Mesendoderm (in vitro differentiated cells): Measurements from ENCODE around the gene TTC33.
"Not testable (repeated sequence)": the region's sequence is repeated elsewhere in the genome, so short reads cannot be mapped to it uniquely, and the experiment has no call there.

Experiments used
- DNase-seq: peaks from one replicate; pipeline ENCODE4 v3.0.0; 2013
- H2AK5ac ChIP-seq: 2 replicates; pipeline ENCODE4 v1.6.1; 2013; ENCODE audit warnings: low read length, inconsistent platforms
- H2BK120ac ChIP-seq: 2 replicates; pipeline ENCODE4 v1.6.1; 2013; ENCODE audit warnings: low read depth, mild to moderate bottlenecking, low read length, moderate library complexity, mixed read lengths
- H2BK15ac ChIP-seq: replicated peaks from 2 replicates; pipeline ENCODE4 v1.6.1; 2013; ENCODE audit warnings: low read depth, mild to moderate bottlenecking, moderate library complexity
- H2BK5ac ChIP-seq: 2 replicates; pipeline ENCODE4 v1.6.1; 2013; ENCODE audit warnings: low read length, inconsistent platforms
- H3K18ac ChIP-seq: 2 replicates; pipeline ENCODE4 v1.6.1; 2013; ENCODE audit warnings: mild to moderate bottlenecking, low read length, mixed read lengths
- H3K23ac ChIP-seq: one replicate; pipeline ENCODE4 v1.6.1; 2013; ENCODE audit warnings: low read length
- H3K27ac ChIP-seq: 2 replicates; pipeline ENCODE4 v1.5.1; 2013; ENCODE audit warnings: low read depth, mild to moderate bottlenecking, inconsistent platforms, low read length, moderate library complexity
- H3K27me3 ChIP-seq: 2 replicates; pipeline ENCODE4 v1.6.1; 2013; ENCODE audit warnings: low read length, control low read depth, mild to moderate bottlenecking, inconsistent platforms; ENCODE audit not compliant: insufficient read depth, poor library complexity
- H3K36me3 ChIP-seq: 2 replicates; pipeline ENCODE4 v1.6.1; 2013; ENCODE audit warnings: low read length, inconsistent platforms; ENCODE audit not compliant: control insufficient read depth, insufficient read depth
- H3K4ac ChIP-seq: one replicate; pipeline ENCODE4 v1.6.1; 2013; ENCODE audit warnings: low read depth, mild to moderate bottlenecking, low read length, moderate library complexity
- H3K4me1 ChIP-seq: 2 replicates; pipeline ENCODE4 v1.6.1; 2013; ENCODE audit warnings: low read depth, low read length, inconsistent platforms; ENCODE audit not compliant: control insufficient read depth
- H3K4me2 ChIP-seq: 2 replicates; pipeline ENCODE4 v1.6.1; 2013; ENCODE audit warnings: low read length
- H3K4me3 ChIP-seq: 2 replicates; pipeline ENCODE4 v1.5.1; 2013; ENCODE audit warnings: mild to moderate bottlenecking, low read length
- H3K56ac ChIP-seq: one replicate; pipeline ENCODE4 v1.6.1; 2013; ENCODE audit warnings: low read length
- H3K79me1 ChIP-seq: 2 replicates; pipeline ENCODE4 v1.6.1; 2013; ENCODE audit warnings: low read length, inconsistent platforms
- H3K79me2 ChIP-seq: 2 replicates; pipeline ENCODE4 v1.6.1; 2013; ENCODE audit warnings: mild to moderate bottlenecking, low read length; ENCODE audit not compliant: control insufficient read depth, insufficient read depth
- H3K9ac ChIP-seq: 2 replicates; pipeline ENCODE4 v1.6.1; 2013; ENCODE audit warnings: low read length, inconsistent platforms
- H4K5ac ChIP-seq: one replicate; pipeline ENCODE4 v1.6.1; 2013; ENCODE audit warnings: low read length
- H4K8ac ChIP-seq: one replicate; pipeline ENCODE4 v1.6.1; 2013; ENCODE audit warnings: low read depth, mild to moderate bottlenecking, control low read depth, low read length, moderate library complexity
- WGBS: extraction: QIAGEN DNeasy Blood & Tissue Kit; methylation state at CpG from one replicate; pipeline ENCODE4 v1.1.7; 2013; ENCODE audit warnings: low lambda C conversion rate, missing lambda C conversion rate; ENCODE audit not compliant: insufficient coverage; ENCODE audit errors: extremely low coverage; 5-methylcytosine and 5-hydroxymethylcytosine counted together

The TTC33 gene

GRCh38 chr5:40790947-40791593, 35.3 kb upstream of the TTC33 start:
- Histone ChIP-seq H2BK120ac (no peak overlapping the region), H3K18ac (no peak overlapping the region), H3K36me3 (no peaks in the 10 kb centered on the region), H3K27me3 (no peaks in the 10 kb centered on the region), H3K23ac (no peak overlapping the region), H2BK5ac (no peak overlapping the region), H3K56ac (no peak overlapping the region), H3K79me2 (peaks cover 74% of the 10 kb centered on the region), H3K4ac (no peak overlapping the region), H4K8ac (no peak overlapping the region), H3K79me1 (peaks cover 2% of the 10 kb centered on the region), H3K4me3 (no peak overlapping the region), H2AK5ac (no peak overlapping the region), H4K5ac (no peak overlapping the region), H2BK15ac (no peak overlapping the region), H3K9ac (no peak overlapping the region), H3K4me1 (no peaks in the 10 kb centered on the region), H3K4me2 (no peak overlapping the region), H3K27ac (no peak overlapping the region)
- DNase-seq: no peak
- no CpG with 5 or more reads among the region's 3 CpGs for whole genome bisulfite sequencing

DNA sequence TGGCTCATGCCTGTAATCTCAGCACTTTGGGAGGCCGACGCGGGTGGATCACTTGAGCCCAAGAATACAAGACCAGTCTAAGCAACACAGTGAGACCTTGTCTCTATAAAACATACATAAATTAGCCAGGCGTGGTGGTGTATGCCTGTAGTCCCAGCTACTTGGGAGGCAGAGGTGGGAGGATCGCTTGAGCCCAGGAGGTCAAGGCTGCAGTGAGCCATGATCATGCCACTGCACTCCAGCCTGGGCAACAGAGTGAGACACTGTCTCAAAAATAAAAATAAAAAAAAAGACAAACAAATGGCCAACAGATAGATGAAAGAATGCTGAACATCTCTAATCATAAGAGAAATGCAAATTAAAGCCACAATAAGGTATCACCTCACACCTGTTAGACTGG, 33.2 kb upstream of the TTC33 start:
- not testable (repeated sequence) for H3K36me3 ChIP-seq, H3K4ac ChIP-seq, H3K18ac ChIP-seq, H3K4me3 ChIP-seq, H3K23ac ChIP-seq, H3K4me2 ChIP-seq, H3K27ac ChIP-seq, H3K4me1 ChIP-seq, H4K5ac ChIP-seq, H4K8ac ChIP-seq, H3K56ac ChIP-seq, H3K79me1 ChIP-seq, H2BK120ac ChIP-seq, H3K27me3 ChIP-seq, H2AK5ac ChIP-seq, DNase-seq, H2BK15ac ChIP-seq, H2BK5ac ChIP-seq, H3K9ac ChIP-seq
- no CpG with 5 or more reads among the region's 5 CpGs for WGBS
- H3K79me2 ChIP-seq: peaks cover 69% of the 10 kb centered on the region

- H2BK5ac ChIP-seq: no peak overlapping the region
- no peak for DNase-seq
Observed at GRCh38 chr5:40787986-40788385, 32.2 kb upstream of the TTC33 start.

GRCh38 chr5:40786664-40787063, 30.9 kb upstream of the TTC33 start:
- WGBS: no CpG with 5 or more reads among the region's 3 CpGs
- H2AK5ac ChIP-seq, H3K27ac ChIP-seq, H3K56ac ChIP-seq, H3K79me1 ChIP-seq, H3K4me2 ChIP-seq, H3K23ac ChIP-seq, H4K5ac ChIP-seq, H2BK15ac ChIP-seq, DNase-seq, H3K4ac ChIP-seq, H2BK5ac ChIP-seq, H3K4me3 ChIP-seq, H4K8ac ChIP-seq, H3K36me3 ChIP-seq, H3K18ac ChIP-seq, H3K4me1 ChIP-seq, H3K27me3 ChIP-seq, H3K9ac ChIP-seq, H2BK120ac ChIP-seq: not testable (repeated sequence)
- peaks cover 66% of the 10 kb centered on the region for H3K79me2 ChIP-seq

More at GRCh38 chr5:40787986-40788385, 32.2 kb upstream of the TTC33 start:
- no peaks in the 10 kb centered on the region for H3K36me3 ChIP-seq
- H3K79me1 ChIP-seq: peaks cover 2% of the 10 kb centered on the region
- H3K18ac ChIP-seq: no peak overlapping the region
- no peak overlapping the region for H3K4me3 ChIP-seq
- no peaks in the 10 kb centered on the region for H3K27me3 ChIP-seq
- no peak overlapping the region for H3K23ac ChIP-seq
- H3K79me2 ChIP-seq: peaks cover 63% of the 10 kb centered on the region
- no peak overlapping the region for H2BK15ac ChIP-seq
- H3K4me1 ChIP-seq: no peaks in the 10 kb centered on the region
- no peak overlapping the region for H3K27ac ChIP-seq
- H4K5ac ChIP-seq: no peak overlapping the region
- no peak overlapping the region for H3K9ac ChIP-seq
- H3K4ac ChIP-seq: no peak overlapping the region
- H2BK120ac ChIP-seq: no peak overlapping the region
- no peak overlapping the region for H4K8ac ChIP-seq
- no peak overlapping the region for H3K4me2 ChIP-seq
- no peak overlapping the region for H2AK5ac ChIP-seq
- no peak overlapping the region for H3K56ac ChIP-seq
- WGBS: no CpG with 5 or more reads among the region's 1 CpG

- Histone ChIP-seq H3K4me3 (no peak overlapping the region), H3K23ac (no peak overlapping the region), H2AK5ac (no peak overlapping the region), H3K4ac (no peak overlapping the region), H3K4me2 (no peak overlapping the region), H3K27me3 (no peaks in the 10 kb centered on the region), H3K36me3 (no peaks in the 10 kb centered on the region), H3K56ac (no peak overlapping the region), H4K8ac (no peak overlapping the region), H2BK120ac (no peak overlapping the region), H3K4me1 (no peaks in the 10 kb centered on the region), H2BK15ac (no peak overlapping the region), H3K79me1 (peaks cover 2% of the 10 kb centered on the region), H3K9ac (no peak overlapping the region), H2BK5ac (no peak overlapping the region), H3K27ac (no peak overlapping the region), H3K79me2 (peaks cover 67% of the 10 kb centered on the region), H3K18ac (no peak overlapping the region), H4K5ac (no peak overlapping the region)
- no CpG with 5 or more reads among the region's 1 CpG for WGBS
- no peak for DNase-seq
Observed at GRCh38 chr5:40784916-40785315, 29.2 kb upstream of the TTC33 start.

GRCh38 chr5:40784027-40784653, 28.4 kb upstream of the TTC33 start:
- H4K5ac ChIP-seq: no peak overlapping the region
- H3K4ac ChIP-seq: no peak overlapping the region

More at GRCh38 chr5:40784027-40784653, 28.4 kb upstream of the TTC33 start:
- H3K23ac ChIP-seq: no peak overlapping the region
- no peak overlapping the region for H2AK5ac ChIP-seq
- H2BK15ac ChIP-seq: no peak overlapping the region
- no peaks in the 10 kb centered on the region for H3K27me3 ChIP-seq
- peaks cover 2% of the 10 kb centered on the region for H3K79me1 ChIP-seq
- no peak overlapping the region for H4K8ac ChIP-seq
- no peak overlapping the region for H3K4me3 ChIP-seq
- no peak overlapping the region for H2BK5ac ChIP-seq
- no peak overlapping the region for H3K27ac ChIP-seq
- no peak overlapping the region for H3K9ac ChIP-seq
- no peak overlapping the region for H3K56ac ChIP-seq
- 100% methylated on average over 1 of the region's 1 CpG for WGBS
- H2BK120ac ChIP-seq: no peak overlapping the region
- no peak for DNase-seq
- H3K4me1 ChIP-seq: no peaks in the 10 kb centered on the region
- no peak overlapping the region for H3K18ac ChIP-seq
- no peak overlapping the region for H3K4me2 ChIP-seq
- peaks cover 65% of the 10 kb centered on the region for H3K79me2 ChIP-seq
- H3K36me3 ChIP-seq: no peaks in the 10 kb centered on the region
